ENCODE measurements around the gene SCAF1.

DNA sequence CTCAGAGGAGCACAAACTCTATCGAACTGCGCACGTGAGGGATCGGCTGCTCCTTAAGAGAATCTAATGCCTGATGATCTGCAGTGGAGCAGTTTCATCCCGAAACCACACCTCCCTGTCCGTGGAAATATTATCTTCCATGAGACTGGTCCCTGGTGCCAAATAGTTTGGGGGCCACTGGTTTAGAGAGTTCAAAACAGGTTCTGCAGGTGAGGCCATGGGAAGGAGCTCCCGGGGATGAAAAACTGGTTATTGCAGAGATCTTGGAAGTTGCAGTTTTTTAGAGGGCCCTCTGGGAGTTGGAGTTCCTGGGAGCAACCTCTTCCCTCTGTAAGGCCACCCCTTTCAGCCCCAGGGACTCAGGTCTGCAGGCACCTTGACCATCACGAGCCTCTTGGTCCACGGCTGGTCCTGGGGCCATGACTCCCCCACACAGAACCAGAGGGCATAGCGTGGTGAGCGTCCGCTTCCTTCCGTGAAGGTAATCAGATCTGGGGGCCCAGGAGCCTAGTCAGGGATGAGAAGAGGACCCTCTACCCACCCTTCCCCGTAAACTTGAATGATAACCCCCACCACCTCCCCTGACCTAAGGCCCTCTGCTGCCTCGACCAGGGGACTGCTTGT is 18.4 kb downstream of the SCAF1 start:
- TF ChIP-seq ZNF274 (IDR thresholded peaks at IDR 0.05; ENCODE audit: low read depth, low read length): no peak
- TF ChIP-seq YY1 (IDR thresholded peaks at IDR 0.05; ENCODE audit: insufficient read depth, insufficient read length): no peak
- TF ChIP-seq SUZ12 (IDR thresholded peaks at IDR 0.05; ENCODE audit: extremely low read depth, insufficient read depth, insufficient read length): no peak

Data from NT2/D1 (cell line).